GM12874 (cell line): ENCODE measurements around the gene GALNT17.

Source experiments
- CTCF ChIP-seq: IDR thresholded peaks from 2 replicates; pipeline ENCODE4 v1.5.1; 2011; ENCODE audit warnings: low read depth, mild to moderate bottlenecking, control low read depth, low read length, moderate library complexity; ENCODE audit not compliant: insufficient read depth

GALNT17 gene

GRCh38 chr7:71130031-71130679 is 1.8 kb upstream of the GALNT17 start:
- no peak for TF ChIP-seq CTCF

- no peak for TF ChIP-seq CTCF
Measured at GRCh38 chr7:71131256-71132126, 453 bp upstream of the GALNT17 start.

GRCh38 chr7:71132377-71133231 is 660 bp downstream of the GALNT17 start:
- no peak for TF ChIP-seq CTCF

GRCh38 chr7:71133232-71133622 is 1.3 kb downstream of the GALNT17 start:
- no peak for TF ChIP-seq CTCF

- TF ChIP-seq CTCF, result no peak
Measured at GRCh38 chr7:71133856-71134255, 1.9 kb downstream of the GALNT17 start.

GRCh38 chr7:71135116-71135515 is 3.2 kb downstream of the GALNT17 start:
- no peak for TF ChIP-seq CTCF

- no peak for TF ChIP-seq CTCF
Measured at GRCh38 chr7:71135663-71136062, 3.7 kb downstream of the GALNT17 start.
